HEK293T (cell line): ENCODE data around the gene NKX1-1.

ENCODE experiments used
- CTCF ChIA-PET: fragments of 350-600 bp; formaldehyde crosslinking; extraction: SDS; loops from one replicate; lab custom pipeline; 2021; ENCODE audit warnings: antibody characterized with exemption, inconsistent platforms; lab: Yijun Ruan, JAX
- POLR2A ChIA-PET: fragments of 350-600 bp; formaldehyde crosslinking; extraction: SDS; loops from one replicate; lab custom pipeline; 2020; ENCODE audit warnings: antibody characterized with exemption, inconsistent platforms; lab: Yijun Ruan, JAX
- DNase-seq: peaks from one replicate; pipeline ENCODE4 v3.0.0; 2012; ENCODE audit warnings: mixed read lengths; ENCODE audit errors: extremely low spot score
- ARNT ChIP-seq: fragments of 450-650 bp; IDR thresholded peaks from 2 replicates; pipeline ENCODE4 v1.6.1; 2017; ENCODE audit warnings: mild to moderate bottlenecking
- BHLHE40 ChIP-seq: fragments of 450-650 bp; IDR thresholded peaks from 2 replicates; pipeline ENCODE4 v1.6.1; 2016; ENCODE audit warnings: mild to moderate bottlenecking, moderate library complexity, borderline replicate concordance
- CTBP1 ChIP-seq: fragments of 450-650 bp; IDR thresholded peaks from 2 replicates; pipeline ENCODE4 v1.6.1; 2016; ENCODE audit warnings: borderline replicate concordance
- ELF4 ChIP-seq: fragments of 450-650 bp; IDR thresholded peaks from 2 replicates; pipeline ENCODE4 v1.6.1; 2017; ENCODE audit warnings: antibody characterized with exemption
- FOXA1 ChIP-seq: fragments of 450-650 bp; IDR thresholded peaks from 2 replicates; pipeline ENCODE4 v1.6.1; 2016; ENCODE audit warnings: mild to moderate bottlenecking
- FOXK2 ChIP-seq: fragments of 450-650 bp; IDR thresholded peaks from 2 replicates; pipeline ENCODE4 v1.6.1; 2016; ENCODE audit warnings: mild to moderate bottlenecking
- FOXM1 ChIP-seq: fragments of 450-650 bp; IDR thresholded peaks from 2 replicates; pipeline ENCODE4 v1.6.1; 2017; ENCODE audit warnings: mild to moderate bottlenecking, borderline replicate concordance
- HDGF ChIP-seq: fragments of 450-650 bp; IDR thresholded peaks from 2 replicates; pipeline ENCODE4 v1.6.1; 2017; ENCODE audit warnings: antibody characterized with exemption, borderline replicate concordance
- L3MBTL2 ChIP-seq: fragments of 450-650 bp; conservative IDR thresholded peaks from 2 replicates; pipeline ENCODE4 v1.6.1; 2016; ENCODE audit warnings: mild to moderate bottlenecking
- LEF1 ChIP-seq: fragments of 450-650 bp; IDR thresholded peaks from 2 replicates; pipeline ENCODE4 v1.6.1; 2017; ENCODE audit warnings: mild to moderate bottlenecking, borderline replicate concordance
- NFRKB ChIP-seq: fragments of 450-650 bp; IDR thresholded peaks from 2 replicates; pipeline ENCODE4 v1.6.1; 2016; ENCODE audit warnings: mild to moderate bottlenecking, moderate library complexity
- PKNOX1 ChIP-seq: fragments of 450-650 bp; IDR thresholded peaks from 2 replicates; pipeline ENCODE4 v1.6.1; 2016
- SP1 ChIP-seq: fragments of 450-650 bp; IDR thresholded peaks from 2 replicates; pipeline ENCODE4 v1.6.1; 2017
- SUZ12 ChIP-seq: fragments of 450-650 bp; IDR thresholded peaks from 2 replicates; pipeline ENCODE4 v1.6.1; 2016; ENCODE audit warnings: mild to moderate bottlenecking
- TARDBP ChIP-seq: fragments of 450-650 bp; IDR thresholded peaks from 2 replicates; pipeline ENCODE4 v1.6.1; 2016
- ZNF384 ChIP-seq: fragments of 450-650 bp; IDR thresholded peaks from 2 replicates; pipeline ENCODE4 v1.6.1; 2016

NKX1-1 gene

DNA sequence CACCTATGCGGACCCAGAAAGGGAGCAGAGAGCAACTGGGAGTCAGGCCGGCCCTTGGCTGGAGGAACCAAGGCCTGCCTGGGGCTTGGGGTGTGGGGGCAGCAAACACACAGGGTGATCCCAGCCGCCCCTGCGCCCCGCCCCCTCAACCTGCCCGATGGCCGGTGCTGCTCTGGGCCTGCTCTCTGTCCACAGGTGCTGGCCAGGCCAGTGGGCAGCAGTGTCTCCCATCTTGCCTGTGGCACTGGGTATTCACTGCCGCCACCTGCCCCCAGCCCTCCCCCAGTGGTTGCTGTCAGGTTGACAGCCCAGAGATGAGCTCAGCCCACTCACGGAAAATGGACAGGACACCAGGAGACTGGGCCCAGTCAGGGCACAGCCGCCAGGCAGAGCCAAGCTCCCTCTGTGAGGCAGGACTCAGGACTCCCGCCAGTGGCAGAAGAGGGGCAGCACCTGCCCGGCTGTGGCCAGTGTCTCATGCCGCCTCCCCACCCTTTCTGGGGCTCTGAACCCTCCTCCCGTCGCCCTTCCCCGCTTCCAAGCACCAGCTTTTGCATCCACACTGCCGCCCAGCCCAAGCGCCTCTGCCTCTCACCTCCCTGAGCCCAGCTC is 4.7 kb downstream of the NKX1-1 start:
- DNase-seq, result no peak
- ChIA-PET POLR2A (no interaction called here), CTCF (no interaction called here)
- TF ChIP-seq CTBP1 (no peak), HDGF (no peak), PKNOX1 (no peak), ZNF384 (no peak), SP1 (no peak), TARDBP (no peak), ARNT (no peak), SUZ12 (no peak), FOXA1 (no peak), FOXK2 (no peak), L3MBTL2 (no peak), LEF1 (no peak)

DNA sequence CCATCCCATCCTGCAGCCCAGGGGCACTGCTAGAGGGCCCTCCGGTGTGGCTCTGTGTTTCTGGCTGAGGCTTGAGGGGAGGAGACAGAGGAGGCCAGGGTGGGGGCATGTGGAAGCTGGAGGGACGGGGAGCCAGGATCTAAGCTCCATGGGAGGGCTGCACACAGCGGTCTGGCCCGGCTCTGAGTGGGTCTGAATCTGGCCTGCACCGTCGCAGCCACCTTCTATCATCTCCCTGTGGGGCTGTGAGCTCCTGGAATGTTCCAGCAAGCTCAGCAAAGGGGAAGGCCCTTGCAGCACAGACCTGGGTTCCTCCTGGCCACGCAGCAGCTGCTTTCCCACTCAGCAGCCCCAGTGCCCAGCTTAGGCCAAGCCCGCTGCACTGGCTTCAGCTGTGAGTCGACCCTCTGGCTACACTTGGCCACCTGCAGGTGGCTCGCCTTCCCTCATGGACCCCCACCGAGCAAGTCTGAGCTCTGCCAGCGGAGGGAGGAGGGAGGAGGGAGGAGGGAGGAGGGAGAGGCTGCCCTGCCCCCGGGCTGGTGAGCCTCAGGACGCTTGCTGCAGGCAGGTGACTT is 5.3 kb downstream of the NKX1-1 start:
- ChIA-PET POLR2A (no interaction called here), CTCF (no interaction called here)
- DNase-seq, result no peak
- TF ChIP-seq FOXA1 (no peak), SUZ12 (no peak), CTBP1 (no peak), ZNF384 (no peak), ARNT (no peak)

DNA sequence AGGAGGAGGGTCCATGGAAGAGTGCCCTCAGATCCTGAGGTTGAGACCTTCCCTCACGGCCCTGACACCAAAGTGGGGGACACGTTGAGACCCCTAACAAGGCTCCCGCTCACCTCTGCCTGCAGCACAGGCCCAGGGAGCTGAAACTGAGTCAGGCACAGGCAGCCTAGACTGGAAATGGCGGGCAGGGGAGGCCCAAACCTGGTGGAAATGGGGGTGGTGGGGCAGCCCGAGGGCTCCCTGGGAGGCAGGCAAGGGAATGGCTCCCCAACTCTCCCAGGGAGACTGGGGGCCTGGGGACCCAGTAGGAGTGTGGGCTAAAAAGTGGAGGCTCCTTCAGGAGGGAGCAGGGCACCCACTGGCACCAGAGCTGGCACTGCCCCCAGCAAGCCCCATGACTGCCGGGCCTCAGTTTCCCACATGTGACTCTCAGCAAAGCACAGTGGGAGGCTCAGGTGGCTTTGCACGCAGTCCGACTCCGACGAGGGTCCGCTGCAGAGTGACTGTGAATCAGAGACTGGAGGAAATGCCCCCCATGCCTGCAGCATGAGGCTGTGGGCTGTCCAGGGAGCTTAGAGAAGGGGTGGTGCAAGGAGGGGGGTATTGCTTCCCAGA is 5.9 kb downstream of the NKX1-1 start:
- ChIA-PET POLR2A (no interaction called here), CTCF (no interaction called here)
- DNase-seq, result no peak
- TF ChIP-seq TARDBP (no peak), FOXA1 (no peak), HDGF (no peak), ELF4 (no peak), ARNT (no peak), SP1 (no peak), L3MBTL2 (no peak)

DNA sequence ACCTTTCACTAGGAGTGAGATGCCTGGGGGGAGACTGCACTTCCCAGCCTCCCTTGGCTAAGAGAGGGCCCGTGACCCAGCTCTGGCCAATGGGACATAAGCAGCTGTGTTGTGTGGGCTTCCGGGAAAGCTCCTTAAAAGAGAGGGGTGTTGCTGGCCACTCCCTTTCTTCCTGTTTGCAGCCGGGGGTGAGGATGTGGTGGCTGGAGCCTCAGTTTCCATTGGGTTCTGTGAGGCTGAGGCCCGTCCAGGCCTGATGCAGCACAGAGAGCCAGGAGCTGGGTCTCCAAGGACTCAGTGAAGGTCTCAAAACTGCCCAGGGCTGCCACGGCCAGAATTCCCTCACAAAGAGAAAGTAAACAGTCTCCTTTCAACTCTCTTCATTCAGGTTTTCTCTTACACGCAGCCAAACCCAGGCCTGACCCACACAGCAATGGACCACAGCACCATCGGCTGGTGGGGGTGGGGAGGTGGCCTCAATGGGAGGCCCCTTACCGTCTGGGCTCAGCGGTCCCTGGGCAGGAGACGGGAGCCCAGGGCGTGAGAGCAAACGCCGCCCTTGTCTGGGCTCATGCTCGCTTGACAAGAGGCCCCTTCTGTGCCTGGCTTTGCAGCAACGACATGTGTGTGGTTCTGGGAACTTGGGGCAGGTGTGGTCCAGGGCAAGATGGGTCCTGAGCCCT is 6.6 kb downstream of the NKX1-1 start:
- CTCF ChIA-PET, result no interaction called here
- POLR2A ChIA-PET, result no interaction called here
- TF ChIP-seq SUZ12 (no peak), ZNF384 (no peak), SP1 (no peak), FOXK2 (no peak), LEF1 (no peak), ARNT (no peak), FOXM1 (no peak), L3MBTL2 (no peak), ELF4 (no peak), TARDBP (no peak), CTBP1 (no peak), HDGF (no peak), NFRKB (no peak), BHLHE40 (no peak), FOXA1 (no peak), PKNOX1 (no peak)
- DNase-seq, result no peak

DNA sequence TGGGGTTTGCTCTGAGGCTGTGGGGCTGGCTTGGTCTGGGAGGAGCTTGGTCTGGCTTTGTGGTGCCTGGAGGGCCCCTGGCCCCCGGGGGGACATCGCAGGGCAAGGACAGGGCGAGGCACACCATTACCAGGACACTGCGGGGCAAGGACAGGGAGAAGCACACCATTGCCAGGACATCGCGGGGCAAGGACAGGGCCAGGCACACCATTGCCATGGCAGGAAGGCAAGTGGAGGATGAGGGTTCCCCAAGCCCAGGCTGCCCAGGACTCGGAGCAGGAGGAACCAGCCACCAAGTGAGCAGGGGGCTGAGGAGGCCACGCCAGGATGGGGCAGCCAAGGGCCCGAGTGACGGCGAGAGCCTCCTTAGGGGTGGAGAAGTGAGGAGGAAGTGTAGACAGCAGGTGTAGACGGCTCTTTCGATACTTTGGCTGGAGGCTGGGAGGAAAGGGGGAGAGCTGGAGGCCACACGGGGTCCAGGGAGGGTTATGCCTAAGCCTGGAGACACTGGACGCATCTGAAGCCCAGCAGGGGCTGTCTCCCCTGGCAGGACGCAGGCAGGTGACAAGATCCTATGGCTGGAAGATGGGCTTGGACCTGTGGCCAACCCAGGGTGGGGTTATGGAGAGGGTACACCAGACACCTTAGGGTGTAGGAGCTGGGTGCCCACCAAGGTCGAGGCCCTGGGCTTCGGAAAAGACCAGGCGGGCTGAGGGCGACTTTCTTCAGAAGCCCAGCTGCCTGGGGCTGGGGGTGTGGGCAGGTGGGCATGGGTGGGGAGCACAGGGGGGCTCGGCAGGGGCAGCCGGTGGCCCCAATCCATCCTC is 7.3 kb downstream of the NKX1-1 start:
- TF ChIP-seq FOXA1, result no peak
- TF ChIP-seq FOXM1, result no peak
- no peak for TF ChIP-seq SP1
- TF ChIP-seq CTBP1, result no peak
- no peak for TF ChIP-seq ARNT
- no peak for TF ChIP-seq L3MBTL2
- no peak for TF ChIP-seq TARDBP
- no peak for TF ChIP-seq PKNOX1
- TF ChIP-seq SUZ12, result no peak
- no peak for TF ChIP-seq ELF4
- no peak for TF ChIP-seq LEF1
- no peak for TF ChIP-seq HDGF
- no peak for TF ChIP-seq ZNF384
- TF ChIP-seq NFRKB, result no peak
- TF ChIP-seq BHLHE40, result no peak
- no peak for TF ChIP-seq FOXK2
- ChIA-PET CTCF (no interaction called here), POLR2A (no interaction called here)
- no peak for DNase-seq
